Measurements from ENCODE around the gene HUWE1.

DNA sequence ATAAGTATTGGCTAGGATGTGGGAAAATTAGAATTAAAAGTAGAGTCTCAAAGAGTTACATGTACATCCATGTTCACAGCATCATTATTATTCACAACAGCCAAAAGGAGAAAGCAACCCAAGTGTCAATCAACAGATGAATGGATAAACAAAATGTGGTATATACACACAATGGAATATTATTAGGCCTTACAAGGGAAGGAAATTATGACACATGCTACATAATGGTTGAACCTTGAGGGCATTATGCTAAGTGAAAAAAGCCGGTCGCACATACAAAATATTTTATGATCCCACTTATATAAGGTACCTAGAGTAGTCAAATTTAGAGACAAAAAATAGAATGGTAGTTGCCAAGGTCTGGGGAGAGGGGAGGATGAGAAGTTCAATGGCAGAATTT, 80.1 kb downstream of the HUWE1 start:
- TF ChIP-seq, protein P1, sequence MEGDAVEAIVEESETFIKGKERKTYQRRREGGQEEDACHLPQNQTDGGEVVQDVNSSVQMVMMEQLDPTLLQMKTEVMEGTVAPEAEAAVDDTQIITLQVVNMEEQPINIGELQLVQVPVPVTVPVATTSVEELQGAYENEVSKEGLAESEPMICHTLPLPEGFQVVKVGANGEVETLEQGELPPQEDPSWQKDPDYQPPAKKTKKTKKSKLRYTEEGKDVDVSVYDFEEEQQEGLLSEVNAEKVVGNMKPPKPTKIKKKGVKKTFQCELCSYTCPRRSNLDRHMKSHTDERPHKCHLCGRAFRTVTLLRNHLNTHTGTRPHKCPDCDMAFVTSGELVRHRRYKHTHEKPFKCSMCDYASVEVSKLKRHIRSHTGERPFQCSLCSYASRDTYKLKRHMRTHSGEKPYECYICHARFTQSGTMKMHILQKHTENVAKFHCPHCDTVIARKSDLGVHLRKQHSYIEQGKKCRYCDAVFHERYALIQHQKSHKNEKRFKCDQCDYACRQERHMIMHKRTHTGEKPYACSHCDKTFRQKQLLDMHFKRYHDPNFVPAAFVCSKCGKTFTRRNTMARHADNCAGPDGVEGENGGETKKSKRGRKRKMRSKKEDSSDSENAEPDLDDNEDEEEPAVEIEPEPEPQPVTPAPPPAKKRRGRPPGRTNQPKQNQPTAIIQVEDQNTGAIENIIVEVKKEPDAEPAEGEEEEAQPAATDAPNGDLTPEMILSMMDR (IDR thresholded peaks at IDR 0.05): no peak
- no peak for TF ChIP-seq POLR2A (IDR thresholded peaks at IDR 0.05)

All from testis (tissue), 2 donors.